K562 (cell line): ENCODE data around the gene DNAJC12. TPM values are rescaled to one million over a fixed set of nuclear protein-coding genes. Genes with fewer than 3 reads are reported as not detected.

ENCODE experiments used
- ARNT ChIP-seq, 2 experiments: fragments of 450-650 bp; IDR thresholded peaks; 2 replicates each; pipeline ENCODE4 v1.6.1; 2016; ENCODE audit warnings: mild to moderate bottlenecking in 1 of 2
- BCOR ChIP-seq: fragments of 450-650 bp; IDR thresholded peaks from 2 replicates; pipeline ENCODE4 v1.6.1; 2016
- C11orf30 ChIP-seq: fragments of 450-650 bp; IDR thresholded peaks from 2 replicates; pipeline ENCODE4 v1.6.1; 2016; ENCODE audit warnings: low read depth, mild to moderate bottlenecking
- E2F8 ChIP-seq: fragments of 450-650 bp; IDR thresholded peaks from 2 replicates; pipeline ENCODE4 v1.7.1; 2018; ENCODE audit warnings: mild to moderate bottlenecking, low read depth; ENCODE audit not compliant: partially characterized antibody
- ERF ChIP-seq: fragments of 450-650 bp; formaldehyde crosslinking; IDR thresholded peaks from 2 replicates; pipeline ENCODE4 v1.4.0; 2020; ENCODE audit warnings: mild to moderate bottlenecking, mixed read lengths
- HOMEZ ChIP-seq: fragments of 250-450 bp; sonication (Bioruptor Pico); IDR thresholded peaks from 2 replicates; pipeline ENCODE4 v1.4.0; 2020; ENCODE audit warnings: mild to moderate bottlenecking, moderate library complexity
- MBD1 ChIP-seq: fragments of 250-450 bp; sonication (Bioruptor Pico); IDR thresholded peaks from 2 replicates; pipeline ENCODE4 v1.8.0; 2022; ENCODE audit warnings: inconsistent platforms
- MCM7 ChIP-seq, 2 experiments: fragments of 450-650 bp; IDR thresholded peaks; 2 replicates each; pipeline ENCODE4 v1.6.1; 2016 to 2018
- NCOA1 ChIP-seq: fragments of 450-650 bp; IDR thresholded peaks from 2 replicates; pipeline ENCODE4 v1.6.1; 2016; ENCODE audit warnings: low read depth
- NEUROD1 ChIP-seq: fragments of 150-350 bp; IDR thresholded peaks from 2 replicates; pipeline ENCODE4 v1.6.1; 2014; ENCODE audit warnings: borderline replicate concordance, low read length, low read depth; ENCODE audit not compliant: partially characterized antibody
- NR0B1 ChIP-seq: fragments of 450-650 bp; IDR thresholded peaks from one replicate; pipeline ENCODE4 v1.6.1; 2018; ENCODE audit warnings: mild to moderate bottlenecking, moderate library complexity; ENCODE audit not compliant: partially characterized antibody
- NR2C1 ChIP-seq, 2 experiments: fragments of 450-650 bp; IDR thresholded peaks; 2 replicates each; pipeline ENCODE4 v1.6.1; 2017; ENCODE audit warnings: mild to moderate bottlenecking in 2 of 2, antibody characterized with exemption in 1 of 2, inconsistent platforms in 1 of 2, missing compliant biosample characterization in 1 of 2, missing genetic modification characterization in 1 of 2
- OTX1 ChIP-seq: fragments of 450-650 bp; formaldehyde crosslinking; IDR thresholded peaks from 2 replicates; pipeline ENCODE4 v1.4.0; 2022; ENCODE audit warnings: mild to moderate bottlenecking
- SETDB1 ChIP-seq: IDR thresholded peaks from one replicate; pipeline ENCODE4 v1.6.1; 2012; ENCODE audit warnings: low read length, control low read depth, inconsistent platforms
- SMAD1 ChIP-seq: fragments of 150-350 bp; IDR thresholded peaks from 2 replicates; pipeline ENCODE4 v1.6.1; 2014; ENCODE audit warnings: low read length, low read depth; ENCODE audit not compliant: partially characterized antibody
- SMARCA4 ChIP-seq: fragments of 450-650 bp; IDR thresholded peaks from 2 replicates; pipeline ENCODE4 v1.6.1; 2016
- SMC3 ChIP-seq: conservative IDR thresholded peaks from 2 replicates; pipeline ENCODE4 v1.6.1; 2011; ENCODE audit warnings: low read depth, low read length, improper control_type of control experiment; ENCODE audit not compliant: insufficient read depth
- ZBTB17 ChIP-seq: fragments of 450-650 bp; formaldehyde crosslinking; IDR thresholded peaks from 2 replicates; pipeline ENCODE4 v1.4.0; 2020; ENCODE audit warnings: mild to moderate bottlenecking
- ZBTB34 ChIP-seq: fragments of 250-450 bp; sonication (Bioruptor Pico); IDR thresholded peaks from 2 replicates; pipeline ENCODE4 v1.8.0; 2021; ENCODE audit warnings: mild to moderate bottlenecking, moderate library complexity
- ZNF134 ChIP-seq: fragments of 250-450 bp; sonication (Bioruptor Pico); conservative IDR thresholded peaks from 2 replicates; pipeline ENCODE4 v1.4.0; 2020
- ZNF444 ChIP-seq: fragments of 250-450 bp; sonication (Bioruptor Pico); IDR thresholded peaks from 2 replicates; pipeline ENCODE4 v1.4.0; 2020; ENCODE audit warnings: mild to moderate bottlenecking, moderate library complexity
- ZNF696 ChIP-seq: fragments of 250-450 bp; sonication (Bioruptor Pico); conservative IDR thresholded peaks from 2 replicates; pipeline ENCODE4 v1.4.0; 2020; ENCODE audit warnings: mild to moderate bottlenecking, moderate library complexity
- ZNF764 ChIP-seq: fragments of 250-450 bp; sonication (Bioruptor Pico); IDR thresholded peaks from 2 replicates; pipeline ENCODE4 v1.4.0; 2020; ENCODE audit warnings: low read depth, mild to moderate bottlenecking, moderate library complexity
- polyA plus RNA-seq, 8 experiments: library from polyadenylated mRNA; depleted of rRNA in 4 of 8; stranded (reverse) in 5 of 8; unstranded in 3 of 8; fragments of >200 nt; fragmentation: Nextera tagmentation in 2 of 8; fragmentation: Illumina TruSeq in 1 of 8; extraction: Ambion mirVana in 2 of 8; extraction: Trizol in 1 of 8; gene quantifications; 2 replicates each; pipeline versions ENCODE4 v1.2.1 to v1.2.3, GENCODE V29; 2011 to 2014; ENCODE audit warnings: inconsistent platforms in 1 of 8, missing spikeins in 1 of 8
- total RNA-seq, 7 experiments: library from RNA; depleted of rRNA in 6 of 7; stranded (reverse); fragments of >200 nt in 6 of 7; fragmentation: Illumina TruSeq in 2 of 7; extraction: Trizol in 2 of 7; gene quantifications; 2 replicates each; pipeline versions ENCODE4 v1.2.1 to v1.2.3, GENCODE V29; 2011 to 2021; ENCODE audit warnings: low replicate concordance in 1 of 7

The DNAJC12 gene
- total and polyA plus RNA-seq, 9 of the 15 experiments (the other 6 are each of a cell fraction or from before 2014, with no cell fraction given), result 7.4 to 95.9 (median 68.5) TPM

GRCh38 chr10:67853512-67853911 lies 15.5 kb upstream of the DNAJC12 start (continued):
- TF ChIP-seq NR2C1 (IDR thresholded peaks at IDR 0.05) (no peak), NR2C1 (tag; IDR thresholded peaks at IDR 0.05) (no peak), SETDB1 (no peak), ZBTB17 (no peak), HOMEZ (no peak), ARNT (IDR thresholded peaks at IDR 0.05) (no peak), ZNF134 (CRISPR knock-in tag) (no peak), OTX1 (CRISPR knock-in tag) (no peak), ERF (CRISPR knock-in tag) (no peak), BCOR (no peak), NCOA1 (no peak), ZNF764 (CRISPR knock-in tag) (no peak), ZNF444 (CRISPR knock-in tag) (no peak), NEUROD1 (no peak), MCM7 (IDR thresholded peaks at IDR 0.05) (no peak), SMC3 (no peak), ZBTB34 (CRISPR knock-in tag) (no peak), SMAD1 (no peak), E2F8 (no peak), C11orf30 (no peak), MBD1 (CRISPR knock-in tag) (no peak), NR0B1 (no peak), ZNF696 (no peak), SMARCA4 (peak; percentile 73; the same call in 1 of the 2 replicates)
